Right atrium auricular region (tissue), 2 donors: Measurements from ENCODE around the gene TFRC. TPM values are rescaled to one million over a fixed set of nuclear protein-coding genes. Genes with fewer than 3 reads are reported as not detected.
"Not testable (repeated sequence)": the region's sequence is repeated elsewhere in the genome, so short reads cannot be mapped to it uniquely, and the experiment has no call there.

Experiments
- DNase-seq: peaks from one replicate; pipeline ENCODE4 v3.0.0-alpha.2; 2019; ENCODE audit warnings: low spot score
- H3K27ac ChIP-seq, 2 donors: fragments of 200-600 bp; sonication (generic); 1 replicate in 1 of 2; 2 replicates in 1 of 2; pipeline ENCODE4 v1.5.1; 2016 to 2019
- H3K27me3 ChIP-seq, 2 donors: fragments of 200-600 bp; sonication (generic); one replicate each; pipeline versions ENCODE4 v1.5.1 to v1.6.0; 2017 to 2019
- H3K36me3 ChIP-seq: fragments of 200-600 bp; sonication (generic); one replicate; pipeline ENCODE4 v1.5.1; 2016
- H3K4me1 ChIP-seq, 2 donors: fragments of 200-600 bp; sonication (generic); one replicate each; pipeline versions ENCODE4 v1.5.1 to v1.6.0; 2017 to 2019
- H3K4me3 ChIP-seq, 2 donors: fragments of 200-600 bp; sonication (generic); 1 replicate in 1 of 2; 2 replicates in 1 of 2; pipeline ENCODE4 v1.5.1; 2017 to 2019; ENCODE audit warnings: mild to moderate bottlenecking in 1 of 2, moderate library complexity in 1 of 2
- H3K9me3 ChIP-seq, 2 donors: fragments of 200-600 bp; sonication (generic); one replicate each; pipeline ENCODE4 v1.5.1; 2019
- CTCF ChIP-seq, 2 donors: fragments of 200-600 bp; sonication (generic); IDR thresholded peaks; one replicate each; pipeline ENCODE4 v1.5.1; 2019; ENCODE audit warnings: antibody characterized with exemption in 2 of 2
- total RNA-seq, 2 donors: library from RNA; depleted of rRNA; stranded (reverse); fragments of >200 nt; gene quantifications; one replicate each; pipeline ENCODE4 v1.1.0, GENCODE V29; 2016

Gene TFRC
- total RNA-seq, 2 donors from 2014 or later = 47.9 to 98.0 TPM

- no peak for TF ChIP-seq CTCF (IDR thresholded peaks at IDR 0.05)
- no peaks in the 10 kb centered on the region for H3K36me3 ChIP-seq
- no peak overlapping the region for H3K4me3 ChIP-seq
- H3K4me1 ChIP-seq = peaks cover 0 to 4% of the 10 kb centered on the region in 2 donors
- no peaks in the 10 kb centered on the region for H3K27me3 ChIP-seq
- H3K9me3 ChIP-seq = no peaks in the 10 kb centered on the region
- peak; percentile 63 for DNase-seq
- H3K27ac ChIP-seq = peak overlapping the region in 1 of 2 donors; percentile 42
These were observed 11.6 kb upstream of the TFRC start for GRCh38 chr3:196093317-196094111.

- Histone ChIP-seq H3K9me3 (no peaks in the 10 kb centered on the region), H3K36me3 (no peaks in the 10 kb centered on the region), H3K4me3 (no peak overlapping the region), H3K4me1 (no peaks in the 10 kb centered on the region), H3K27ac (no peak overlapping the region), H3K27me3 (no peaks in the 10 kb centered on the region)
- no peak for DNase-seq
- TF ChIP-seq CTCF (IDR thresholded peaks at IDR 0.05) = no peak
These were observed 6.0 kb upstream of the TFRC start for GRCh38 chr3:196087906-196088305.

- peak overlapping the region; percentile 94 to 98 for H3K27ac ChIP-seq
- no peak for TF ChIP-seq CTCF (IDR thresholded peaks at IDR 0.05)
- DNase-seq = no peak
These were observed 705 bp upstream of the TFRC start for GRCh38 chr3:196082619-196082971.

GRCh38 chr3:196081002-196081833 lies 672 bp downstream of the TFRC start:
- Histone ChIP-seq H3K27ac (peak overlapping the region; percentile 94 to 98), H3K27me3 (no peaks in the 10 kb centered on the region), H3K9me3 (no peaks in the 10 kb centered on the region), H3K4me3 (peak overlapping the region; percentile 90 to 95), H3K36me3 (peaks cover 4% of the 10 kb centered on the region), H3K4me1 (peaks cover 0 to 33% of the 10 kb centered on the region in 2 donors)
- peak; percentile 63 for DNase-seq
- TF ChIP-seq CTCF (IDR thresholded peaks at IDR 0.05) = no peak

More at GRCh38 chr3:196082619-196082971, 705 bp upstream of the TFRC start:
- Histone ChIP-seq H3K4me3 (peak overlapping the region; percentile 90 to 95), H3K27me3 (no peaks in the 10 kb centered on the region), H3K36me3 (no peaks in the 10 kb centered on the region), H3K4me1 (peaks cover 0 to 33% of the 10 kb centered on the region in 2 donors), H3K9me3 (no peaks in the 10 kb centered on the region)

GRCh38 chr3:196080101-196080846 lies 1.6 kb downstream of the TFRC start:
- Histone ChIP-seq H3K4me3 (peak overlapping the region; percentile 90 to 95), H3K27ac (peak overlapping the region; percentile 94 to 98), H3K4me1 (peaks cover 0 to 33% of the 10 kb centered on the region in 2 donors)
- H3K27me3 ChIP-seq, H3K9me3 ChIP-seq, H3K36me3 ChIP-seq, DNase-seq: not testable (repeated sequence)
